Measurements from ENCODE around the gene MMRN1.

MMRN1 gene, protein sequence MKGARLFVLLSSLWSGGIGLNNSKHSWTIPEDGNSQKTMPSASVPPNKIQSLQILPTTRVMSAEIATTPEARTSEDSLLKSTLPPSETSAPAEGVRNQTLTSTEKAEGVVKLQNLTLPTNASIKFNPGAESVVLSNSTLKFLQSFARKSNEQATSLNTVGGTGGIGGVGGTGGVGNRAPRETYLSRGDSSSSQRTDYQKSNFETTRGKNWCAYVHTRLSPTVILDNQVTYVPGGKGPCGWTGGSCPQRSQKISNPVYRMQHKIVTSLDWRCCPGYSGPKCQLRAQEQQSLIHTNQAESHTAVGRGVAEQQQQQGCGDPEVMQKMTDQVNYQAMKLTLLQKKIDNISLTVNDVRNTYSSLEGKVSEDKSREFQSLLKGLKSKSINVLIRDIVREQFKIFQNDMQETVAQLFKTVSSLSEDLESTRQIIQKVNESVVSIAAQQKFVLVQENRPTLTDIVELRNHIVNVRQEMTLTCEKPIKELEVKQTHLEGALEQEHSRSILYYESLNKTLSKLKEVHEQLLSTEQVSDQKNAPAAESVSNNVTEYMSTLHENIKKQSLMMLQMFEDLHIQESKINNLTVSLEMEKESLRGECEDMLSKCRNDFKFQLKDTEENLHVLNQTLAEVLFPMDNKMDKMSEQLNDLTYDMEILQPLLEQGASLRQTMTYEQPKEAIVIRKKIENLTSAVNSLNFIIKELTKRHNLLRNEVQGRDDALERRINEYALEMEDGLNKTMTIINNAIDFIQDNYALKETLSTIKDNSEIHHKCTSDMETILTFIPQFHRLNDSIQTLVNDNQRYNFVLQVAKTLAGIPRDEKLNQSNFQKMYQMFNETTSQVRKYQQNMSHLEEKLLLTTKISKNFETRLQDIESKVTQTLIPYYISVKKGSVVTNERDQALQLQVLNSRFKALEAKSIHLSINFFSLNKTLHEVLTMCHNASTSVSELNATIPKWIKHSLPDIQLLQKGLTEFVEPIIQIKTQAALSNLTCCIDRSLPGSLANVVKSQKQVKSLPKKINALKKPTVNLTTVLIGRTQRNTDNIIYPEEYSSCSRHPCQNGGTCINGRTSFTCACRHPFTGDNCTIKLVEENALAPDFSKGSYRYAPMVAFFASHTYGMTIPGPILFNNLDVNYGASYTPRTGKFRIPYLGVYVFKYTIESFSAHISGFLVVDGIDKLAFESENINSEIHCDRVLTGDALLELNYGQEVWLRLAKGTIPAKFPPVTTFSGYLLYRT

GRCh38 chr4:89894649-89895550, at the start of gene MMRN1:
Gene MMRN1, plus strand, starts transcription at chr4:89894854. Its CDS starts 118 bp downstream, at chr4:89894972.
- DNase-seq (ENCODE audit: low spot score): no peak

GRCh38 chr4:89847571-89848325, 46.9 kb upstream of the MMRN1 start:
- no peak for DNase-seq (ENCODE audit: low spot score)

GRCh38 chr4:89855236-89855635, 39.4 kb upstream of the MMRN1 start:
- DNase-seq (ENCODE audit: low spot score): no peak

- DNase-seq (ENCODE audit: low spot score): no peak
Measured at GRCh38 chr4:89860971-89861370, 33.7 kb upstream of the MMRN1 start.

GRCh38 chr4:89863533-89863932, 31.1 kb upstream of the MMRN1 start:
- no peak for DNase-seq (ENCODE audit: low spot score)

DNA sequence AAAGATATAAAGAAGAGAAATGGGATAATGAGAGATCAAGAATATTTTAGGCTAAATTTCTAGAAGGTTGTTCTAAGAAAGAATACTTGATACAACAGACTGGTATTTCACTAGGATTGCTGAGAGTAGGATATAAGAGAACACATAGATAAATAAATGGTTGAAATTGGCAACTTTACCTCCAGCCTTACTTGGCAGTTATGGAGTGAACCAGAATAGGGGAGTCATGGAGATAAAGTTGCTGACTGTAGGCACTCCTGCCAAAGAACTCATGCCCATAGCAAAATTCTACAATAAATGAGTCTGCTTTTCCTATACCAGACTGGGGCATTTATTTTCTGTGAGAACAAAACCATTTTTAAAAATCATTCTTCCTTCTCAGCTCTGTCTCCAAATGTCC, 26.4 kb upstream of the MMRN1 start:
- DNase-seq (ENCODE audit: low spot score): no peak

- peak; percentile 11 for DNase-seq (ENCODE audit: low spot score)
Measured at GRCh38 chr4:89868999-89869589, 25.6 kb upstream of the MMRN1 start.

DNA sequence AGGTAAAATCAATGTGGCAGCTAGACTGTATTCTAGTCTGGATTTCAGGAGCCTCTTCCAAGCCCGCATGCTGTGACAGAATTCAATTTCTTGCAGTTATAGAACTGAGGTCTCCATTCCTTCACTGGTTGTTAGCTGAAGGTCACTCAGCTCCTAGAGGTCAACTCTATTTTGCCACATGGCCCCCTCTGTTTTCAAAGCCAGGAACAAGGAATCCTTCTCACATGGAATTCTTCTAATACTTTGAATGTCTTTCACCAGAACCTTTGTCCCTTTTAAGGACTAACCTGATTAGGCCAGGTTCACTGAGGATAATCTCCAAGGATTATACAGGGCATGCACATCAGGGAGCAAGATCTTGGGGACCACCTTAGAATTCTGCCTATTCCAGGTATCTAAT, 23.4 kb upstream of the MMRN1 start:
- no peak for DNase-seq (ENCODE audit: low spot score)

DNA sequence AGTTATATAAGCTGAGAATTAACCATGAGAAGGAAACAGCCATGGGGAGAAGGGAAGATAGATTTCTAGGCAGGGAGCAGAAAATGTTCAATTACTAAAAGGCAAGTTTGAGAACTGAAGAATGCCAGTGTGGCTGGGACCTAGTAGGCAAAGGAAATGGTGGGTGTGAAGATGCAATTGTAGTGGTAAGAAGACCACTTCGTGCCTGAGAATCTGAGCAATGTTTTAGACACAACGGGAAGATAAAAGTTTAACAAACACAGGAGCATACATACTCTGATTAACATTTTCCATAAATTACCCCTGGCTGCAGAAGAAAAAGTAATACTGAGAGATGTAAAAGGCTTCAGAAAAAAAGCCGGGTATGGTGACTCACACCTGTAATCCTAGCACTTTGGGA, 18.1 kb upstream of the MMRN1 start:
- DNase-seq (ENCODE audit: low spot score): no peak

GRCh38 chr4:89878611-89879010, 16.0 kb upstream of the MMRN1 start:
- no peak for DNase-seq (ENCODE audit: low spot score)

DNA sequence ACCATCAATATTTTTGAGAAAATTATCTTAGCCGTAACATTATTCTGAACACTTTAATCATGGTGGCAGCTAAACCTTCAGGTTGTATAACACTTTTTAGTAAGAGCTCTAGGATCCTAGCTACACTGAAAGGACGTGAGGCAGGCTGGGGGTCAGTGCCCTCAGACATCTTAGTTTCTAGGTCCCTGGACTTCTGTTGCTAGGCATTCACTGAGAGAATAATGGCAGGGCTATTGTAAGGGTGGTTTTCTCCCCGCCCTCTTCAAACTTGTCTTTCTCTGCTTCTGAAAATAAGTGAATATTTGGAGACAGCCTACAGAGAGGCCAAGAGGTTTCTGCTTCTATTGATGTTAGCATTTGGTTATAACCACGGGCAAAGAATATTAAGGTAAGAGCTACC, 15.4 kb upstream of the MMRN1 start:
- DNase-seq (ENCODE audit: low spot score): no peak

DNA sequence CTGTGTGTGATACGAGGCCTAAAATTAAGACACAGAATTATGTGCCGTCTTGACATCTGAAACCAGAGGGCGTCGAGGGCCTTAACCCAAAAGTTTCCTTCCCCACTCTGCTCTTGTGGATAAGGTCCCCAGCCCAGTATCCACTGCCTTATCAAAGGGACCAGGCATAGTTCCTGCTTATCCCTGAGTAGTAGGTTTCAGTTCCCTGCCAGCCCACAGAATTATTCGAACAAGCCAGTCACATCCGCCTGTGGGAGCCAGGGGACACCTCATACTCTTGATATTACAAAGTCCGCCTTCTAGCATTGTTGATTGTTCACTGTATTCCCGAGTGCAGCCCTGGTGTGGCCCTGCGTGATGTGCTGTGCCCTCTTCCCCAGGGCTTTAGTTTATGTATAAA, 5.4 kb upstream of the MMRN1 start:
- DNase-seq (ENCODE audit: low spot score): no peak

GRCh38 chr4:89897867-89898266, 3.2 kb downstream of the MMRN1 start:
- DNase-seq (ENCODE audit: low spot score): no peak

DNA sequence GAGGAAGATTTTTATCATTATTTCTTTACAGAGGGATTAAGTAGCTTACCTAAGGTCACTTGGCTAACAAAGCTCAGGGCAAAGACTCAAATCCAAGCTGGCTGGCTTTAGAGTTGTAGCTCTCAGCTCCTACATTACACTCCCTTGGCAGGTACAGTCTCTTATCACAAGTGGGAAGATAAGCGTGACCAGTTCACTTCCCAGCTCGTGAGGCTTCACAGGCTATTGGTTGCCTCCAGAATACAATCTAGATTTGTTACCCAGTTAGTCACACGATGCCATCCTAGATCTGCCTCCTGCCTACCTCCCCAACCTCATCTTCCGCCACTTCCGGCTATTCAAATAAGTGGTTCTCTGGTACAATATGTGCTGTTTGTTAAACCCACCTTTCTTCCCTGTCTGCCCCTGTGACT, 3.7 kb downstream of the MMRN1 start:
- DNase-seq (ENCODE audit: low spot score): no peak

GRCh38 chr4:89899152-89899551, 4.5 kb downstream of the MMRN1 start:
- no peak for DNase-seq (ENCODE audit: low spot score)

GRCh38 chr4:89899854-89900253, 5.2 kb downstream of the MMRN1 start:
- no peak for DNase-seq (ENCODE audit: low spot score)

DNA sequence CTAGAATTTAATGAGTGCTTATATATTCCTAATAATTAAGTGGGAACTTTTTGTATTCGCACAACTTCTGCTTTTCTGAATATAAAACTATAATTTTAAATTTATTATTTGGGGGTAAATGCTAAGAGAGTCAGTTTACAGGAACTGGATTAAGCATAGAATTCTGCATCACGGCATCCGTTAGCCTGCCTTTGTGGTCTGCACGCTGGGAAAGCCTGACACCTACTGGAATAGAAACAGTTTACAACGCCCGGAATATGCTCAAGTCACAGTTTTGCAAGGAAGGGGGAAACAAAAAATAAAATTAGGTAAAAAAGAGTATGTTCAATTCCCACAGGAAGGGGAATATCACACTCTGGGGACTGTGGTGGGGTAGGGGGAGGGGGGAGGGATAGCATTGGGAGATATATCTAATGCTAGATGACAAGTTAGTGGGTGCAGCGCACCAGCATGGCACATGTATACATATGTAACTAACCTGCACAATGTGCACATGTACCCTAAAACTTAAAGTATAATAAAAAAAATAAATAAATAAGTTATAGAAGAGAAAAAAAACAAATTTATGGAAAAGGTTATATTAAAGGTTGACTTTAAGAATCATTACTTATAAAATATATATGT, 7.3 kb downstream of the MMRN1 start:
- DNase-seq (ENCODE audit: low spot score): peak; percentile 81

DNA sequence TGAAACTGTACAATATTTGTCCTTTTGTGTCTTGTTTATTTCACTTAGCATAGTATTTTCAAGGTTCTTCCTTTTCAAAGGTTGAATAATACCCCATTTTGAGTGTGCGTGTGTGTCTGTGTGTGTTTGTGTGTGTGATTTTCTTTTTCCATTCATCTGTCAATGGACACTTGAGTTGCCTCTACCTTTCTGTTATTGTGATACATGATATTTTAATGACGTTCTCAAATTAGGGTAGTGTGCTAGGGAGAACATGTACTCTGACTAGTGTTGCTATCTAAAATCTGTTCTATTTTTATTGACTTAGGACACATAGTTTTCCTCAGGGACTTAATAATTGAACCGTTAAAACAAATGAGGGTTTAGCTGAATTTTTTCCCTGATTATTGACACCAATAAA, 9.9 kb downstream of the MMRN1 start:
- DNase-seq (ENCODE audit: low spot score): no peak

DNA sequence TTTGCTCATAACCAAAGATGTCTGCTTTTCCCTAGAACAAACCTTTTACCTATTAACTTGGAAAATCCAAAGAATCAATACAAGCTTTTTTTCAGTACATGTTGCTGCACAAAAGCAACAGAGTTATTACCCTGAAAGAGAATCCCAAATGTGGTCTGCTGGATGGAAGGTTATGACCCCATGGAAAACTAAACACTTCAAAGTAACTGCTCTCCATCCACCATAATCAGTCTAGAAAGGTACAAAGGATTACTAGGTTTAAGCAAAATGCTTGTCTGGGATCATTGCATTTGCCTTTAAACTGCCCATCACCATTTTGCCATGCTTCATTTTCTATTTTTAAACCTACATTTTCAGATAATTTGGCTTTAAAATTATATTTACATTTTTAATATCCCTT, 11.7 kb downstream of the MMRN1 start:
- DNase-seq (ENCODE audit: low spot score): no peak
